Liver (tissue), 3 donors: Measurements from ENCODE around the gene CCNY.

Source experiments
- EGR1 ChIP-seq, 2 donors: IDR thresholded peaks; 2 replicates each; pipeline ENCODE4 v1.6.1; 2016 to 2018; ENCODE audit warnings: antibody characterized with exemption in 2 of 2, low read depth in 2 of 2
- GABPA ChIP-seq, 2 donors: IDR thresholded peaks in 1 of 2; conservative IDR thresholded peaks in 1 of 2; 2 replicates each; pipeline ENCODE4 v1.6.1; 2016; ENCODE audit warnings: antibody characterized with exemption in 2 of 2, mild to moderate bottlenecking in 1 of 2, moderate library complexity in 1 of 2
- HNF4A ChIP-seq, 2 donors: conservative IDR thresholded peaks; 2 replicates each; pipeline ENCODE4 v1.6.1; 2016; ENCODE audit warnings: antibody characterized with exemption in 2 of 2, mild to moderate bottlenecking in 2 of 2
- JUND ChIP-seq, 2 donors: IDR thresholded peaks; 2 replicates each; pipeline ENCODE4 v1.6.1; 2016; ENCODE audit warnings: antibody characterized with exemption in 2 of 2
- NR2F2 ChIP-seq: IDR thresholded peaks from 2 replicates; pipeline ENCODE4 v1.6.1; 2016; ENCODE audit warnings: antibody characterized with exemption
- RAD21 ChIP-seq, 2 donors: IDR thresholded peaks; 2 replicates each; pipeline ENCODE4 v1.6.1; 2016; ENCODE audit warnings: antibody characterized with exemption in 2 of 2, mild to moderate bottlenecking in 2 of 2
- SP1 ChIP-seq: IDR thresholded peaks from 2 replicates; pipeline ENCODE4 v1.6.1; 2018; ENCODE audit warnings: antibody characterized with exemption, mild to moderate bottlenecking
- TAF1 ChIP-seq: conservative IDR thresholded peaks from 2 replicates; pipeline ENCODE4 v1.6.1; 2016; ENCODE audit warnings: antibody characterized with exemption, mild to moderate bottlenecking
- YY1 ChIP-seq: IDR thresholded peaks from 2 replicates; pipeline ENCODE4 v1.6.1; 2016; ENCODE audit warnings: antibody characterized with exemption, mild to moderate bottlenecking
- TF ChIP-seq, protein P1 (sequence below): IDR thresholded peaks from 2 replicates; pipeline ENCODE4 v1.6.1; 2016; ENCODE audit warnings: antibody characterized with exemption
- TF ChIP-seq, protein P2 (sequence below): fragments of 150-350 bp; IDR thresholded peaks from 2 replicates; pipeline ENCODE4 v1.5.1; 2017; ENCODE audit warnings: improper control_type of control experiment, low read depth, low read length; ENCODE audit not compliant: missing input control
- TF ChIP-seq, protein P3 (sequence below): IDR thresholded peaks from 2 replicates; pipeline ENCODE4 v1.6.1; 2016; ENCODE audit warnings: antibody characterized with exemption
- TF ChIP-seq, protein P4 (sequence below): IDR thresholded peaks from 2 replicates; pipeline ENCODE4 v1.6.1; 2016; ENCODE audit warnings: antibody characterized with exemption, mild to moderate bottlenecking
- TF ChIP-seq, protein P5 (sequence below): IDR thresholded peaks from 2 replicates; pipeline ENCODE4 v1.6.1; 2016; ENCODE audit warnings: antibody characterized with exemption
- donor health status: healthy.
- donor health status: healthy.

DNA sequence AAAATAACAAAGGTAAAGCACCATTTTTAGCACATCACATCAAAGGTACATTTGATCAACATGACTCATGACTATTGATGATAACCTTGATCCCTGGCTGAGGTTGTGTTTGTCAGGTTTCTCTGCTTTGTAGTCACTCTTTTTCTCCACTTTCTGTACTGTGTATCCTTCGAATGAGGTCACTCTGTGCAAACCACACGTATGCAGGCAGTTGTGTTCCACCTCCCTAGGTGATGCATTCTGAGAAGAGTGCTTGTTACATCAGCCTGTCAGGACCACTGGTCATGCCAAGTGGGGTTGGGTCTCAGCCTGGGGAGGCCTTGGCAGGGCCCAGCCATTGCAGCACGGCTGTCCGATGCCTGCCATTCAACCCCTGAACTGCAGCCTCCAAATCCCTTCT lies 206.0 kb downstream of the CCNY start:
- TF ChIP-seq SP1 = no peak
- TF ChIP-seq RAD21 (IDR thresholded peaks at IDR 0.05) = no peak
- TF ChIP-seq, protein P1, sequence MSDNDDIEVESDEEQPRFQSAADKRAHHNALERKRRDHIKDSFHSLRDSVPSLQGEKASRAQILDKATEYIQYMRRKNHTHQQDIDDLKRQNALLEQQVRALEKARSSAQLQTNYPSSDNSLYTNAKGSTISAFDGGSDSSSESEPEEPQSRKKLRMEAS = no peak
- TF ChIP-seq, protein P2, sequence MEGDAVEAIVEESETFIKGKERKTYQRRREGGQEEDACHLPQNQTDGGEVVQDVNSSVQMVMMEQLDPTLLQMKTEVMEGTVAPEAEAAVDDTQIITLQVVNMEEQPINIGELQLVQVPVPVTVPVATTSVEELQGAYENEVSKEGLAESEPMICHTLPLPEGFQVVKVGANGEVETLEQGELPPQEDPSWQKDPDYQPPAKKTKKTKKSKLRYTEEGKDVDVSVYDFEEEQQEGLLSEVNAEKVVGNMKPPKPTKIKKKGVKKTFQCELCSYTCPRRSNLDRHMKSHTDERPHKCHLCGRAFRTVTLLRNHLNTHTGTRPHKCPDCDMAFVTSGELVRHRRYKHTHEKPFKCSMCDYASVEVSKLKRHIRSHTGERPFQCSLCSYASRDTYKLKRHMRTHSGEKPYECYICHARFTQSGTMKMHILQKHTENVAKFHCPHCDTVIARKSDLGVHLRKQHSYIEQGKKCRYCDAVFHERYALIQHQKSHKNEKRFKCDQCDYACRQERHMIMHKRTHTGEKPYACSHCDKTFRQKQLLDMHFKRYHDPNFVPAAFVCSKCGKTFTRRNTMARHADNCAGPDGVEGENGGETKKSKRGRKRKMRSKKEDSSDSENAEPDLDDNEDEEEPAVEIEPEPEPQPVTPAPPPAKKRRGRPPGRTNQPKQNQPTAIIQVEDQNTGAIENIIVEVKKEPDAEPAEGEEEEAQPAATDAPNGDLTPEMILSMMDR = no peak
- TF ChIP-seq, protein P3, sequence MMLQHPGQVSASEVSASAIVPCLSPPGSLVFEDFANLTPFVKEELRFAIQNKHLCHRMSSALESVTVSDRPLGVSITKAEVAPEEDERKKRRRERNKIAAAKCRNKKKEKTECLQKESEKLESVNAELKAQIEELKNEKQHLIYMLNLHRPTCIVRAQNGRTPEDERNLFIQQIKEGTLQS = no peak
- no peak for TF ChIP-seq GABPA (IDR thresholded peaks at IDR 0.05 in 1 of 2, conservative IDR thresholded peaks at IDR 0.05 in 1 of 2)
- no peak for TF ChIP-seq YY1
- TF ChIP-seq, protein P4, sequence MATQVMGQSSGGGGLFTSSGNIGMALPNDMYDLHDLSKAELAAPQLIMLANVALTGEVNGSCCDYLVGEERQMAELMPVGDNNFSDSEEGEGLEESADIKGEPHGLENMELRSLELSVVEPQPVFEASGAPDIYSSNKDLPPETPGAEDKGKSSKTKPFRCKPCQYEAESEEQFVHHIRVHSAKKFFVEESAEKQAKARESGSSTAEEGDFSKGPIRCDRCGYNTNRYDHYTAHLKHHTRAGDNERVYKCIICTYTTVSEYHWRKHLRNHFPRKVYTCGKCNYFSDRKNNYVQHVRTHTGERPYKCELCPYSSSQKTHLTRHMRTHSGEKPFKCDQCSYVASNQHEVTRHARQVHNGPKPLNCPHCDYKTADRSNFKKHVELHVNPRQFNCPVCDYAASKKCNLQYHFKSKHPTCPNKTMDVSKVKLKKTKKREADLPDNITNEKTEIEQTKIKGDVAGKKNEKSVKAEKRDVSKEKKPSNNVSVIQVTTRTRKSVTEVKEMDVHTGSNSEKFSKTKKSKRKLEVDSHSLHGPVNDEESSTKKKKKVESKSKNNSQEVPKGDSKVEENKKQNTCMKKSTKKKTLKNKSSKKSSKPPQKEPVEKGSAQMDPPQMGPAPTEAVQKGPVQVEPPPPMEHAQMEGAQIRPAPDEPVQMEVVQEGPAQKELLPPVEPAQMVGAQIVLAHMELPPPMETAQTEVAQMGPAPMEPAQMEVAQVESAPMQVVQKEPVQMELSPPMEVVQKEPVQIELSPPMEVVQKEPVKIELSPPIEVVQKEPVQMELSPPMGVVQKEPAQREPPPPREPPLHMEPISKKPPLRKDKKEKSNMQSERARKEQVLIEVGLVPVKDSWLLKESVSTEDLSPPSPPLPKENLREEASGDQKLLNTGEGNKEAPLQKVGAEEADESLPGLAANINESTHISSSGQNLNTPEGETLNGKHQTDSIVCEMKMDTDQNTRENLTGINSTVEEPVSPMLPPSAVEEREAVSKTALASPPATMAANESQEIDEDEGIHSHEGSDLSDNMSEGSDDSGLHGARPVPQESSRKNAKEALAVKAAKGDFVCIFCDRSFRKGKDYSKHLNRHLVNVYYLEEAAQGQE = no peak
- TF ChIP-seq JUND (IDR thresholded peaks at IDR 0.05) = no peak
- TF ChIP-seq TAF1 = no peak
- TF ChIP-seq HNF4A (conservative IDR thresholded peaks at IDR 0.05) = no peak
- TF ChIP-seq NR2F2 = no peak
- TF ChIP-seq, protein P5, sequence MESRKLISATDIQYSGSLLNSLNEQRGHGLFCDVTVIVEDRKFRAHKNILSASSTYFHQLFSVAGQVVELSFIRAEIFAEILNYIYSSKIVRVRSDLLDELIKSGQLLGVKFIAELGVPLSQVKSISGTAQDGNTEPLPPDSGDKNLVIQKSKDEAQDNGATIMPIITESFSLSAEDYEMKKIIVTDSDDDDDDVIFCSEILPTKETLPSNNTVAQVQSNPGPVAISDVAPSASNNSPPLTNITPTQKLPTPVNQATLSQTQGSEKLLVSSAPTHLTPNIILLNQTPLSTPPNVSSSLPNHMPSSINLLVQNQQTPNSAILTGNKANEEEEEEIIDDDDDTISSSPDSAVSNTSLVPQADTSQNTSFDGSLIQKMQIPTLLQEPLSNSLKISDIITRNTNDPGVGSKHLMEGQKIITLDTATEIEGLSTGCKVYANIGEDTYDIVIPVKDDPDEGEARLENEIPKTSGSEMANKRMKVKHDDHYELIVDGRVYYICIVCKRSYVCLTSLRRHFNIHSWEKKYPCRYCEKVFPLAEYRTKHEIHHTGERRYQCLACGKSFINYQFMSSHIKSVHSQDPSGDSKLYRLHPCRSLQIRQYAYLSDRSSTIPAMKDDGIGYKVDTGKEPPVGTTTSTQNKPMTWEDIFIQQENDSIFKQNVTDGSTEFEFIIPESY = no peak
- TF ChIP-seq EGR1 (IDR thresholded peaks at IDR 0.05; ENCODE audit: low read depth in 2 of 2) = no peak
